Nephron progenitor cell (in vitro differentiated cells): Measurements from ENCODE around the gene MED9.
A peak's percentile ranks its signal among the peaks of the same experiment; 100 is the strongest.
"Not testable (repeated sequence)": the region's sequence is repeated elsewhere in the genome, so short reads cannot be mapped to it uniquely, and the experiment has no call there.

Experiments
- DNase-seq: peaks from one replicate; pipeline ENCODE4 v3.0.0; 2021
- H3K27ac Mint-ChIP-seq: 2 replicates; pipeline ENCODE4 v1.8.0; 2021; ENCODE audit warnings: mild to moderate bottlenecking, moderate library complexity, mixed read lengths
- H3K27me3 Mint-ChIP-seq: 2 replicates; pipeline ENCODE4 v1.8.0; 2021; ENCODE audit warnings: mild to moderate bottlenecking, low read depth, mixed read lengths; ENCODE audit not compliant: poor library complexity
- H3K36me3 Mint-ChIP-seq: 2 replicates; pipeline ENCODE4 v1.8.0; 2021; ENCODE audit warnings: low read depth, mixed read lengths
- H3K4me1 Mint-ChIP-seq: 2 replicates; pipeline ENCODE4 v1.8.0; 2021; ENCODE audit warnings: mixed read lengths
- H3K4me3 Mint-ChIP-seq: 2 replicates; pipeline ENCODE4 v1.8.0; 2021; ENCODE audit warnings: mild to moderate bottlenecking, moderate library complexity, mixed read lengths
- H3K9me3 Mint-ChIP-seq: 2 replicates; pipeline ENCODE4 v1.8.0; 2021; ENCODE audit warnings: mild to moderate bottlenecking, moderate library complexity, mixed read lengths
- CTCF ChIP-seq: fragments of 200-600 bp; sonication (generic); IDR thresholded peaks from 2 replicates; pipeline ENCODE4 v1.5.0; 2021; ENCODE audit warnings: antibody characterized with exemption

Gene MED9

GRCh38 chr17:17474341-17474740 lies 2.5 kb upstream of the MED9 start:
- no peak overlapping the region for H3K27ac Mint-ChIP-seq
- no peaks in the 10 kb centered on the region for H3K9me3 Mint-ChIP-seq
- no peak overlapping the region for H3K4me3 Mint-ChIP-seq
- DNase-seq, result no peak
- H3K27me3 Mint-ChIP-seq, result peaks cover 53% of the 10 kb centered on the region
- peaks cover 27% of the 10 kb centered on the region for H3K4me1 Mint-ChIP-seq
- no peaks in the 10 kb centered on the region for H3K36me3 Mint-ChIP-seq
- no peak for TF ChIP-seq CTCF

- Mint-ChIP-seq H3K36me3 (peaks cover 11% of the 10 kb centered on the region), H3K27me3 (peaks cover 15% of the 10 kb centered on the region), H3K27ac (no peak overlapping the region), H3K4me1 (peaks cover 31% of the 10 kb centered on the region), H3K9me3 (no peaks in the 10 kb centered on the region), H3K4me3 (no peak overlapping the region)
- no peak for TF ChIP-seq CTCF
- no peak for DNase-seq
Measured at GRCh38 chr17:17479209-17479608, 2.4 kb downstream of the MED9 start.

GRCh38 chr17:17480593-17481148 lies 3.9 kb downstream of the MED9 start:
- no peak for TF ChIP-seq CTCF
- Mint-ChIP-seq H3K4me1 (peaks cover 31% of the 10 kb centered on the region), H3K9me3 (peaks cover 6% of the 10 kb centered on the region), H3K27me3 (peaks cover 2% of the 10 kb centered on the region), H3K36me3 (peaks cover 24% of the 10 kb centered on the region), H3K27ac (peak overlapping the region; percentile 87), H3K4me3 (no peak overlapping the region)
- DNase-seq, result no peak

GRCh38 chr17:17481860-17482259 lies 5.1 kb downstream of the MED9 start:
- Mint-ChIP-seq H3K27me3 (peaks cover 2% of the 10 kb centered on the region), H3K36me3 (peaks cover 33% of the 10 kb centered on the region), H3K27ac (peak overlapping the region; percentile 56), H3K9me3 (peaks cover 8% of the 10 kb centered on the region), H3K4me1 (peaks cover 32% of the 10 kb centered on the region), H3K4me3 (no peak overlapping the region)
- no peak for TF ChIP-seq CTCF
- no peak for DNase-seq

- Mint-ChIP-seq H3K36me3 (peaks cover 53% of the 10 kb centered on the region), H3K9me3 (peaks cover 8% of the 10 kb centered on the region), H3K4me1 (peaks cover 22% of the 10 kb centered on the region), H3K27ac (no peak overlapping the region), H3K4me3 (no peak overlapping the region), H3K27me3 (peaks cover 2% of the 10 kb centered on the region)
- TF ChIP-seq CTCF, result no peak
- DNase-seq, result no peak
Measured at GRCh38 chr17:17484451-17484899, 7.7 kb downstream of the MED9 start.

GRCh38 chr17:17485420-17485819 lies 8.6 kb downstream of the MED9 start:
- peaks cover 57% of the 10 kb centered on the region for H3K36me3 Mint-ChIP-seq
- H3K9me3 Mint-ChIP-seq, result peaks cover 8% of the 10 kb centered on the region
- H3K27ac Mint-ChIP-seq, result no peak overlapping the region
- peaks cover 20% of the 10 kb centered on the region for H3K4me1 Mint-ChIP-seq
- DNase-seq, result no peak
- peaks cover 2% of the 10 kb centered on the region for H3K27me3 Mint-ChIP-seq
- H3K4me3 Mint-ChIP-seq, result no peak overlapping the region
- no peak for TF ChIP-seq CTCF

- DNase-seq, result not testable (repeated sequence)
Measured at GRCh38 chr17:17486416-17486815, 9.6 kb downstream of the MED9 start.

More at GRCh38 chr17:17486416-17486815, 9.6 kb downstream of the MED9 start:
- peaks cover 13% of the 10 kb centered on the region for H3K4me1 Mint-ChIP-seq
- not testable (repeated sequence) for H3K27me3 Mint-ChIP-seq, H3K9me3 Mint-ChIP-seq, H3K27ac Mint-ChIP-seq, H3K4me3 Mint-ChIP-seq
- peaks cover 57% of the 10 kb centered on the region for H3K36me3 Mint-ChIP-seq
